ENCODE results near the gene KHDC1L. TPM values are rescaled to one million over a fixed set of nuclear protein-coding genes. Genes with fewer than 3 reads are reported as not detected.

Gene KHDC1L
- total and polyA plus RNA-seq, 2 of the 4 experiments (the other 2 are of a cell fraction): 0.18 to 0.68 TPM

GRCh38 chr6:73207221-73207837, 18.0 kb downstream of the KHDC1L start:
- H2BK20ac ChIP-seq (ENCODE audit: low read depth, low read length): no peak overlapping the region
- DNase-seq: no peak
- H3K9me3 ChIP-seq (ENCODE audit: control insufficient read depth, insufficient read depth, low read length): no peaks in the 10 kb centered on the region
- H2BK15ac ChIP-seq (ENCODE audit: low read depth, low read length): no peak overlapping the region
- WGBS, 2 experiments (ENCODE audit: extremely low coverage in 2 of 2, insufficient read length in 1 of 2): 80% methylated on average over 1 of the region's 3 CpGs; no CpG with 5 or more reads in 1 of the 2 experiments
- ChIA-PET CTCF (no interaction called here), POLR2A (ENCODE audit: unreplicated experiment) (no interaction called here)
- H4K8ac ChIP-seq (ENCODE audit: low read depth in 2 of 2, low read length in 2 of 2): no peak overlapping the region
- H2AK5ac ChIP-seq (ENCODE audit: low read depth, low read length): no peak overlapping the region
- H3K4me2 ChIP-seq (ENCODE audit: low read depth, low read length): no peak overlapping the region
- no peaks in the 10 kb centered on the region for H3K79me1 ChIP-seq (ENCODE audit: low read depth in 1 of 2, low read length in 2 of 2)
- H2BK5ac ChIP-seq (ENCODE audit: low read depth, low read length, poor library complexity, severe bottlenecking): no peak overlapping the region
- TF ChIP-seq POLR2A (IDR thresholded peaks at IDR 0.05; ENCODE audit: low read depth, low read length): no peak
- H3K9me1 ChIP-seq (ENCODE audit: insufficient read depth, low read length): no peaks in the 10 kb centered on the region; the same call in 1 of the 2 replicates
- no peak overlapping the region for H3K9ac ChIP-seq (ENCODE audit: low read depth, low read length)
- H3K4me3 ChIP-seq (ENCODE audit: insufficient read depth, low read depth, low read length): no peak overlapping the region
- no peak overlapping the region for H3K4ac ChIP-seq (ENCODE audit: low read depth, low read length)
- no peaks in the 10 kb centered on the region for H3K36me3 ChIP-seq (ENCODE audit: control insufficient read depth, insufficient read depth, low read length)
- BruUV-seq (replicated peaks): no TSS peak
- H4K20me1 ChIP-seq (ENCODE audit: insufficient read depth, low read length): no peaks in the 10 kb centered on the region
- no peak overlapping the region for H4K5ac ChIP-seq (ENCODE audit: low read depth, low read length)
- dilution Hi-C loops (cut with HindIII; ENCODE audit: low sequenced_read_pairs, unreplicated experiment) (no loop called here), in situ Hi-C loops (cut with MboI; ENCODE audit: low sequenced_read_pairs) (no loop called here), intact Hi-C loops (cut with micrococcal nuclease) (no loop called here)
- H3K14ac ChIP-seq (replicated peaks; ENCODE audit: low read depth, low read length): no peak overlapping the region
- H3K56ac ChIP-seq (ENCODE audit: extremely low read depth, insufficient read depth, low read length): no peak overlapping the region
- ATAC-seq (ENCODE audit: low read depth): no peak
- H3K27me3 ChIP-seq (ENCODE audit: control insufficient read depth, insufficient read depth, low read length): no peaks in the 10 kb centered on the region; the same call in 1 of the 2 replicates
- H3K4me1 ChIP-seq (ENCODE audit: control insufficient read depth, insufficient read depth, low read length): peaks cover 3% of the 10 kb centered on the region
- H3K23ac ChIP-seq (ENCODE audit: low read depth, low read length): no peak overlapping the region
- no peak overlapping the region for H3K27ac ChIP-seq (ENCODE audit: insufficient read depth, low read length)
- H3K18ac ChIP-seq (ENCODE audit: low read depth, low read length): no peak overlapping the region
- H2AK9ac ChIP-seq (replicated peaks; ENCODE audit: low read depth, low read length, poor library complexity): no peak overlapping the region
- H2AFZ ChIP-seq (replicated peaks; ENCODE audit: low read length, poor library complexity): no peak overlapping the region
- no peak overlapping the region for H4K91ac ChIP-seq (ENCODE audit: insufficient read depth, low read depth, low read length)
- no peak overlapping the region for H2BK120ac ChIP-seq (ENCODE audit: low read depth, low read length)

All from IMR-90 (cell line).